ENCODE measurements around the gene S100A7A. TPM values are rescaled to one million over a fixed set of nuclear protein-coding genes. Genes with fewer than 3 reads are reported as not detected.
"Not testable (repeated sequence)": the region's sequence is repeated elsewhere in the genome, so short reads cannot be mapped to it uniquely, and the experiment has no call there.

The S100A7A gene
- total RNA-seq, 1 experiment from 2014 or later, result not detected

DNA sequence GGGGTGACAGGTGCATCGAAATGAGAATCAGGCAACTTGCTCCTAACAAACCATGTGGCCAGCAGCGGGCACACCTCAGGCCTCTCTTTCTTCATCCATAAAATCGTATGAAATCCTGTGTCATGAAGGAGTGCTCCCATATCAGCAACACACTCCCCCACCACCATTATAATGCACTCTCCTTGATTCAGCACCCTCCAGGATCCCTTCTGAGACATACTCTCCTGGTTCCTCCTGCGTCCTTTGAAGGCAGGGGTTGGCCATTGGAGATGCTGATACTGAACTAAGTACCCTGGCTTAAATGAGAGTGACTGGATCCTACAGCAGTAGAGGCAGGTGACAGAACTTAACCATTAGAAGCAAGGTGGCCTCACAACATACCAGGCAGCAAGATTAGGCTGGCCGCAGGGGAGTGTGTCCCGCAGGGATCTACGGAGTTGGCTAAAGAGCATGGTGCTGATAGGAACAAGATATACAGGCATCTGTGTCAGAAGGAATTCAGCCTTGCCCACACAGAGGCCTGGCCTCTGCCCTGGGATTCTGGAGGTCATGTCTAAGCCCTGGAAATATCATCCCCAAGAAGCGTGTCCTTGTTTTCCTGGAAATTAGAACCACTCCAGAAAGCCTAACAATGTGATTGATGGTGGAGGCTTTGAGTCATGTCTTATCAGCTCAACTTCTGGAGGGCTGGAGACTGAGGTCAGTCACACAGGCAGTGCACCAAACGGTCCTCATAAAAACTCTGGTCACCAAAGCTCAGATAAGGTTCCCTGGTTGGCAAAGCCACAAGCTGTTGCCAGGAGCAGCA lies 16.8 kb downstream of the S100A7A start:
- in situ Hi-C loops (cut with HindIII; ENCODE audit: low pct_unique_long_range_greater_than_20kb, low sequenced_read_pairs), result no loop called here
- no peak for DNase-seq (ENCODE audit: low read depth, low spot score)

DNA sequence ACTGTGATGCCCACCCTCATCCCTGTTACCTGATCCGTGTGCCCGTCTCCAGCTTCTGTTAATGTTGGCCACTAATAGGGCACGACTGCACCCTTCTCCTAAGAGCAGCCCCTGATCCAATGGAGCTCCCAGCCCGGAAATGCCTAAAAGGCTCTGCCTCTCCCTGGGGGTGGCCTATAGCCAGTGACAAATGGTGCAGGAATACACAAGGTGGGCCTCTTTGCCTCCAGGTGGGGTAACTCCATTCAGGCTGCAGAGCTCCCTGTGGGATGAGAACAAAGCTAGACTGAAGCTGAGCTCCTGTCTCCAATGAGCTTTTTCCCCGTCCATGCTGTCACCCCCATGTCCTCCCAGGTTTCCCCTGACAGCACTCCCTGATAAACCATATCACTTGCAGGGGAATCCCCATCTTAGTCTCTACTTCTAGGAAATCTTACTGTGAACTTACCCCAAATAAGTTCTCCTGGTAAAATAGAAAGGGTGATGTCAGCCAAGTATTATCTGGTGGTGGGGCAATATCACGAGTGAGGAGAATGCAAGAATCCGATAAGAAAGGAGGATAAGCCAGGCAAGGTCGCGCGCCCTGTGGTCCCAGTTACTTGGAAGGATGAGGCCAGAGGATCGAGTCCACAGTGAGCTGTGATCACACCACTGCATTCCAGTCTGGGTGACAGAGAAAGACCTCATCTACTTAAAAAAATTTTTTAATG lies 18.6 kb downstream of the S100A7A start:
- DNase-seq (ENCODE audit: low read depth, low spot score), result no peak
- in situ Hi-C loops (cut with HindIII; ENCODE audit: low pct_unique_long_range_greater_than_20kb, low sequenced_read_pairs), result no loop called here

DNA sequence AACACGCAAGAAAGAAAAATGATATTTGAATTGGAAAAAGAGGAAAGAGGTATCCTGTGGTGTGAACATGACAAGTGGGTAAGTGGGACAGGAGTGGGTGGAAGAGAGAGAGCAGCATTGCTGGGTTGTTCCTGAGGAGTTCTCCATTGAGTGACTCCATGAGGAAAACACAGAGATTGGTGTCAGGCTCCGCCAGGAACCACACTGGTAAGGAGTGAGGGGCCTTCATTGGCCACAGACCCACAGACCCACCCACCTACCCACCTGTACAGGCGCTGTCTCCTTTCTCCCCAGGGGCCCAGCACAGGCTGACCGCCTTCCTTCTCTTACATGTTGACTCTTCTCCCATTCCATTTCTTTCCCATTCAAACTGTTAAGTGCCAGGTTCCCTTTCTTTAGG lies 20.9 kb downstream of the S100A7A start:
- in situ Hi-C loops (cut with HindIII; ENCODE audit: low pct_unique_long_range_greater_than_20kb, low sequenced_read_pairs), result no loop called here
- DNase-seq (ENCODE audit: low read depth, low spot score), result no peak

GRCh38 chr1:153438599-153438998 lies 22.3 kb downstream of the S100A7A start:
- in situ Hi-C loops (cut with HindIII; ENCODE audit: low pct_unique_long_range_greater_than_20kb, low sequenced_read_pairs), result no loop called here
- no peak for DNase-seq (ENCODE audit: low read depth, low spot score)

GRCh38 chr1:153439273-153439672 lies 23.0 kb downstream of the S100A7A start:
- in situ Hi-C loops (cut with HindIII; ENCODE audit: low pct_unique_long_range_greater_than_20kb, low sequenced_read_pairs), result no loop called here
- no peak for DNase-seq (ENCODE audit: low read depth, low spot score)

DNA sequence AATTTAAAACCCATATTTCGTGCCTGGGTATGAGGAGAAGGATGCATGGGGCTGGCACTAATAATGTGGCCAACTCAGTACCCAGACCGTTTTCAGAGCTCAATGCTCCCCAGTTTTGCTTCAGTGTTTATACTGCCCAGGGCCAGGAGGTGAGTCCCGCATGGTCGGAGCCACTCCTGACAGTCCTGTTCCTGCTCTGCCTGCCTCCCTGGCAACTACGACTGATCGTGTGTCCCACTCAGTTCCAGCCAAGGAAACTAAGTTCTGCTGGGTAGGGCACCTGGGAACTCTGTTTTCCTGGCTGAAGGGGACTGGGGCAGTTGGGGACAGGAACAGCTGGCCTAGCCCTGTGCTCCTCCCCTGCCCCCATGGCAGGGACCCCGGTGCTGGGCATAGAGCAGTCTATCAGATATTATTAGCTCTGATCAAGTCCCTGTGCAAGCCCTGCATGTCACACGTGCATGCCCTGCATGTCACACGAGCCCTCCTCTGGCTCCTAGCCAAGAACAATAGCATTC lies 25.0 kb downstream of the S100A7A start:
- DNase-seq (ENCODE audit: low read depth, low spot score), result no peak
- in situ Hi-C loops (cut with HindIII; ENCODE audit: low pct_unique_long_range_greater_than_20kb, low sequenced_read_pairs), result no loop called here

DNA sequence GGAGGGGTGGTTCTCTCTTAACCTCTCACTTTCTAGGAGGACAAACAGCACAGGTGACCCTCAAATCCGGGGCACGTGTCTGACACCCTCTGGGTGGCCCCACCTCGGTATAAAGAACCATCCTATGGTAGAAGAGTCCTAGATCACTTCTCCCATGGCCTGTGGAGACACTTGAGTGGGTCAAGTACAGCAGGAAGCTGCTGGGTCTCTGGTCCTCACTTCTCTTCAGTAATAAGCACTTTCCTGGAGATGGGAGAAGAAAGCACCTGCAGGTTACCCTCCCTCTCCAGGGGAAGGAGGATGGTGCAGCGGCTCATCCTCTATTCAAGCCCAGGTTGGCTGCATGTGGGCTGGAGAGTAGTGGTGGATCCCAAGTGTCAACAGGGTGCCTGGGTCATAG lies 27.2 kb downstream of the S100A7A start:
- no peak for DNase-seq (ENCODE audit: low read depth, low spot score)
- in situ Hi-C loops (cut with HindIII; ENCODE audit: low pct_unique_long_range_greater_than_20kb, low sequenced_read_pairs), result no loop called here

DNA sequence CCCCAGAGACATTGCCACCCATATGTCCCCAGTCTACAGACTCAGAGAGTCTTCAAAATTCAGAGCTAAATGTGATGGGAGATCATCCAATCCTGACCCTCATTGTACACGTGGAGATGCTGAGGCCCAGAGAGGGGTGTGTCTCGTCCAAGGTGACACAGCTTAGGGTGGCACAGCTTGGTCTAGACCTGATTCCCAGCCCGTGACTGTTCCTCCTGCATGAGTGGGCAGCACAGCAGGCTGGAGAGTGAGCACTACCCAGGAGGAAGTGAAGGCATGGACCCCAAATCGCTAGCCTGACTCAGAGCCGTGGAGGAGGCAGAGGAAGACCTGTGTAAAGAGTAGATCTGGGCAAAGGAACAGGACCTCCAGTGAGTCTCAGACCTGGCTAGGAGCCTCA lies 27.8 kb downstream of the S100A7A start:
- in situ Hi-C loops (cut with HindIII; ENCODE audit: low pct_unique_long_range_greater_than_20kb, low sequenced_read_pairs), result no loop called here
- no peak for DNase-seq (ENCODE audit: low read depth, low spot score)

- in situ Hi-C loops (cut with HindIII; ENCODE audit: low pct_unique_long_range_greater_than_20kb, low sequenced_read_pairs), result no loop called here
- DNase-seq (ENCODE audit: low read depth, low spot score), result no peak
These were observed 31.3 kb downstream of the S100A7A start for GRCh38 chr1:153447498-153448170.

- in situ Hi-C loops (cut with HindIII; ENCODE audit: low pct_unique_long_range_greater_than_20kb, low sequenced_read_pairs); DNase-seq (ENCODE audit: low read depth, low spot score): not testable (repeated sequence)
These were observed 32.5 kb downstream of the S100A7A start for GRCh38 chr1:153448851-153449250.

DNA sequence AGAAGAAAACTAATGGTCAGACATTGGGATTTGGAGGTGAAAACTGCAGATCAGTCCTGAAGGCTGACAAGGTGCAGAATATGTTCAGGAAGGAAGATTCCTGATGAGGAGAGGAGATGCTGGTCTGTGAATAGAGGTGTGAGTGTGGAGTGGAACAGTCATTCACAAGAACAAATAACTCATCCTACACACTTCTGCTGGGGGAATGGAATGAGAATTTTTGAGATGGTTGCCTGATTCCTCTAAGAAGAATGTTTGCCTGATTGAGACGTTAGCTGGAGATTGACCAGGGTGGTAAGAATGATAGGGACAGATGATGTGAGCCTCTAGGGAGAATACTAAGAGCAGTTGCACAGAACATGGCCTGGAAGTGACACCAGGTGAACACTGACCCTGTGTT lies 40.1 kb downstream of the S100A7A start:
- no peak for DNase-seq (ENCODE audit: low read depth, low spot score)
- in situ Hi-C loops (cut with HindIII; ENCODE audit: low pct_unique_long_range_greater_than_20kb, low sequenced_read_pairs), result no loop called here

DNA sequence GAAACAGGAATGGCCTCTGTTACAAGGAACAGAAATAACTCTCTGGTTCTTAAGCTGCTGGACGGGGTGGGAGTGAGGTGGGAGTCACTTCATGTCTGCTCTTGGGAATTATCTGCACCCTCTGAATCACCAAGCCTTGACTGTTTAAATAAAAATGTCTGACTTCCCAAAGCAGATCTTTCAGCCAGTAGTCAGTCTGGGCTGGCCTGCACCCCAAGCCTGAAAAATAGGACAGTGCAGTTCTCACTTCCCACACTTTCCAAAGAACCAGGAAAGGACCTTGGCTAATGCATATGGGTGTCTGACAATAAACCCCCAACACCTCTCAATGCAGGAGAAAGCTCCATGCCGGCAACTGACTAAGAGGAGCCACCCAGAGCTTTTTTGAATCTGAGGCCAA lies 43.3 kb downstream of the S100A7A start:
- in situ Hi-C loops (cut with HindIII; ENCODE audit: low pct_unique_long_range_greater_than_20kb, low sequenced_read_pairs), result loop anchor here (10.0 kb wide), 1 partner anchor 95 kb away; no protein-coding TSS in a partner anchor
- DNase-seq (ENCODE audit: low read depth, low spot score), result no peak

- no peak for DNase-seq (ENCODE audit: low read depth, low spot score)
- in situ Hi-C loops (cut with HindIII; ENCODE audit: low pct_unique_long_range_greater_than_20kb, low sequenced_read_pairs), result loop anchor here (10.0 kb wide), 1 partner anchor 96 kb away; no protein-coding TSS in a partner anchor
These were observed 44.2 kb downstream of the S100A7A start, which contains the start of gene S100A7 for GRCh38 chr1:153460551-153460950. Gene S100A7, minus strand, starts transcription at chr1:153460651. Its CDS starts 1,638 bp downstream, at chr1:153459013.

- in situ Hi-C loops (cut with HindIII; ENCODE audit: low pct_unique_long_range_greater_than_20kb, low sequenced_read_pairs), result loop anchor here (10.0 kb wide), 1 partner anchor 98 kb away; no protein-coding TSS in a partner anchor
- not testable (repeated sequence) for DNase-seq (ENCODE audit: low read depth, low spot score)
These were observed 46.4 kb downstream of the S100A7A start for GRCh38 chr1:153462741-153463140.

GRCh38 chr1:153465811-153466636 lies 49.7 kb downstream of the S100A7A start:
- in situ Hi-C loops (cut with HindIII; ENCODE audit: low pct_unique_long_range_greater_than_20kb, low sequenced_read_pairs), result loop anchor here (10.0 kb wide), 1 partner anchor 101 kb away; no protein-coding TSS in a partner anchor
- DNase-seq (ENCODE audit: low read depth, low spot score), result peak; percentile 67

GRCh38 chr1:153466908-153467307 lies 50.6 kb downstream of the S100A7A start:
- in situ Hi-C loops (cut with HindIII; ENCODE audit: low pct_unique_long_range_greater_than_20kb, low sequenced_read_pairs), result loop anchor here (10.0 kb wide), 1 partner anchor 102 kb away; no protein-coding TSS in a partner anchor
- DNase-seq (ENCODE audit: low read depth, low spot score), result no peak

DNA sequence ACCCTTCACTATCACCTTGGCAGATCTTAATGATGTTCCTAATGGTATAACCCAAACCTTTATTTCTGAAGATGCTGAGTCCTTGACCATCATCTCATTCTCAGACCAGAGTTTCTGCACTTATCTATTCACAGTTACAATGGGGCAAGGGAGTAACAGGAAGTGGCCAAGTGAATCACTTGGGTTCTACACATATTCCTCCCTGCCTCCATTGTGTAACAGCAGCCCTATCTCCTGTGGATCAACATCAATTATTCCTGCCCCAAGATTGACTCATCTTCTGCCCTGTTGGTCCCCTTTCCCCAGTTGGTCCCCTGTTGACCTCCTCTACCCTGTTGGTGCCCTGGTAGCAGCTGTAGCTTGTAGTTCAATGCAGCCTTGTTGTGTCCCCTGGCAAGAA lies 54.4 kb downstream of the S100A7A start:
- in situ Hi-C loops (cut with HindIII; ENCODE audit: low pct_unique_long_range_greater_than_20kb, low sequenced_read_pairs), result no loop called here
- no peak for DNase-seq (ENCODE audit: low read depth, low spot score)
